Activated CD8-positive, alpha-beta memory T cell treated with anti-CD3 and anti-CD28 coated beads, Interleukin-2, amount 50 U/mL, for 24 hours (primary cell): Measurements from ENCODE around the gene BRD7.

Source experiments
- DNase-seq: peaks from one replicate; pipeline ENCODE4 v3.0.0-alpha.2; 2020; ENCODE audit errors: extremely low read depth

Gene BRD7

DNA sequence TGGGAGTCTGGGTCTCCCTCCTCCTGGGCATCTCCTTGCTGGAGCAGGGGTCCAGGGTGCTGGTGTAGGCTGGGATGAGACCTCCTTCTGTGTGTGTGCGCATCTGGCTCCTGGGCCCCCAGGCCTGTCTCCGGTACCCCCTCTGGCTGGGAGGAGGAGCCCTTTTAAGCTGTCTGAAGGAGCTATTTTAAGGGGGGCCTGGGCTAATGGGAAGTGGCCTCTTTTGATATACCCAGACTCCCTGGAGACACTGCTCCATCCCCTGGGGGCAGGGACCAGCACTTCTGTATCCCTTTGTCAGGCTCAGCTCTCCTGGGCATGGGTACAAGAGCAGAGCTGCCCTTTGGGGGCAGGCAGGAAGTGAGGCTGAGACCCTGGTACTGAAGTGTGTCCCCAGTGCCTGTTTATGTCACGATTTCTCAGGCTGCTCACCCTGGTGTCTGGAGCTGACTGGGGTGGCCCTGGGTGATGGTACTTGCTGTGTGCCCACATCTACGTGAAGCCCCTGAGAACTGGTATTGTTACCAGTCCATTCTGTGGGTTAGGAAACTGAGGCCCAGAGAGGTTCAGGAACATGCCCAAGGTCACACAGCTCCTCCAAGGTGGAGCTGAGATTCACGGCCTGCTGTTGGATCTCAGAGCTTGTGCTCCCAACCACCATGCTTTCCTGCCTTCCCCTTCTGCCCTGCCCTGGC lies 96.0 kb downstream of the BRD7 start:
- no peak for DNase-seq

- no peak for DNase-seq
These were observed 96.6 kb downstream of the BRD7 start for GRCh38 chr16:50272111-50272571.

- no peak for DNase-seq
These were observed 97.4 kb downstream of the BRD7 start for GRCh38 chr16:50271148-50272041.

- no peak for DNase-seq
These were observed 98.2 kb downstream of the BRD7 start for GRCh38 chr16:50270510-50271147.

GRCh38 chr16:50269769-50270509 lies 98.8 kb downstream of the BRD7 start:
- no peak for DNase-seq

GRCh38 chr16:50269061-50269705 lies 99.6 kb downstream of the BRD7 start:
- no peak for DNase-seq

DNA sequence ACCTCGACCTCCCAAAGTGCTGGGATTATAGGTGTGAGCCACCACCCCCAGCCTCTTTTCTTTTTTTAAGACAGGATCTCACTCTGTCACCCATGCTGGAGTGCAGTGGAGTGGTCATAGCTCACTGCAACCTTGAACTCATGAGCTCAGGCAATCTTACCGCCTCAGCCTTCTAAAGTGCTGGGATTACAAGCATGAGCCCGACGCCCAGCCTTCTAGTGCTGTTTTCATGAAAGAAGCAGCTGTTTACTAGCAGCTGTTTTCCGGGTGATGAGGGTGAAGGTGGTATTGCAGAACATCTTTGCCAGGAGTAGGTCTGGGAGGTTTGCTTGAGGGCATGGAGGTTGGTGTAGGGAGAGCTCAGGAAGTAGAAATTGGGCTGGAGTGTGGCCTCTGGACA lies 100.4 kb downstream of the BRD7 start:
- DNase-seq, result no peak

DNA sequence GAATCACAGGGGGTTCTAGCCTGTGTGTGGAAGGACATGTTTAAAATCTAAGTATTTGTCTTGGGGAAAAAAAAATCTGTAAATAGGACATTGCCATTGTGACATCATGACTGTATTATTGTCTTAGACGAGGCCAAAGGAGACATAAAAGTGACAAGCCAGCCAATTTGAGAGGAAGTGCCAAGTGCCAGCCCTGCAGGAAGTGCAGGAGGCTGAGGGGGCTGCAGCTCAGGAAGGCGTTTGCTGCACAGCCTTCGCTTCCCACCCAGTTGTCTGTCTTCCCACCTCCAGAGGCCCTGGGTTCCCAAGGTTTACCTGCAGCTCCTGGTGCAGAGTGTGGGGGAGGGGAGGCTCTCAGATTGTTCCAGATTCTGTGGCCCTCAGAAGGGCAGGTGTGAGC lies 101.1 kb downstream of the BRD7 start:
- DNase-seq, result no peak

GRCh38 chr16:50267151-50267631 lies 101.6 kb downstream of the BRD7 start:
- DNase-seq, result no peak

- peak; percentile 56 for DNase-seq
These were observed 102.3 kb downstream of the BRD7 start, which contains the start of gene ADCY7 for GRCh38 chr16:50266337-50267091. ADCY7 (plus strand) TSS chr16:50266551; CDS start chr16:50288180, 21,629 bp downstream.
